ENCODE measurements around the gene ATP1B3.
"Not testable (repeated sequence)": the region's sequence is repeated elsewhere in the genome, so short reads cannot be mapped to it uniquely, and the experiment has no call there.

ATP1B3 gene

DNA sequence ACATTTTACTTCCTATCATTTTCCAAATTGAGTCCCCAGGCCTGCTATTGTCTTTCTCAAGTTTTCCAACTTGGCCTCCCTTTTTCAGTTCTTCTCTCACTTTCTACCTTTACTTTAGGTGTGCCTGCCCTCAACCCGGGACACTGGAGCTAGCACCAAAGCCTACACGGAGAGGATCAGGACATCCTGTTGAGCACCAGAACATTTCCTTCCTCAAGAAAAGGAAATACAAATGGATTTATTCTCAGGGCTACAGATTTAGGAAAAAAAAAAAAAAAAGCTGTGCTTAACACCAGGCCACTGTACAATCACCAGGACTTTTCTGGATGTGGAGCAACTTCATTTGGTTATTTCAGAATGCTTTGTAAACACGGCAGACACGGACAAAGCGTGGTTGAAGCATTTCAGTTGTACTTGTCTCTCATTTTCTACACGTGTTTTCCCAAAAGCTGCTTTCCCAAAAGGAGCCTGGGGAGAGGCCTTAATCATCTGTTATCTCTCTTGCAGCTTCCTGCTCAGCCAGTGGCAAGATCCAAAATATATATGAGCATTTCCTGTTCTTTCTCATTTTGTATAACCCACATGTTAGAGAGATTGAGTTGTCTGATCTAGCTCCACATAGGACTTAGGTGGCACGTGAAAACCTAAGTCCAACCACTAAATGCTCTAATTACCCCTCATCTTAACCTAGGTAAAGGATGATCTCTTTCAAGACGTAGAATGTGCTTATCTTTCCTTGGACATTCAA, 15.5 kb upstream of the ATP1B3 start:
- peak; percentile 35 for DNase-seq (ENCODE audit: low read depth)

DNA sequence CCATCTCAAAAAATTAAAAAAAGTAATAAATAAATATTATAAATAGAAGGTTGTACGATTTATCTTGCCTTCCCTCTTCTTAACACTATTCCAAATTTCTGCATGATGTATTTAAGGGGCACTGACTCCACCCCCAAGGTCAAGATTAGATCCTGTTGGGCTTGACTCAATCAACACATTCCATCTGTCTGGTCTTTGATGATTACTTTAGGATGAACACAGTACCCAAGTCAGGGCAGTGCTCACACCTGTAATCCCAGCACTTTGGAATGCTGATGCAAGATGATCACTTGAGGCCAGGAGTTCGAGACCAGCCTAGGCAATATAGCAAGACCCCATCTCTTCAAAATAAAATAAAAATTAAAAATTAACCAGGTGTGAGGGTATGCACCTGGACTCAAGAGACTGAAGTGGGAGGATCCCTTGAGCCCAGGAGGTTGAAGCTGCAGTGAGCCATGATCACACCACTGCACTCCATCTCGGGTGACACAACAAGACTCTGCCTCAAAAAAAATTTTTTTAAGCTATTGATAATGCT, 14.1 kb upstream of the ATP1B3 start:
- DNase-seq (ENCODE audit: low read depth): no peak

DNA sequence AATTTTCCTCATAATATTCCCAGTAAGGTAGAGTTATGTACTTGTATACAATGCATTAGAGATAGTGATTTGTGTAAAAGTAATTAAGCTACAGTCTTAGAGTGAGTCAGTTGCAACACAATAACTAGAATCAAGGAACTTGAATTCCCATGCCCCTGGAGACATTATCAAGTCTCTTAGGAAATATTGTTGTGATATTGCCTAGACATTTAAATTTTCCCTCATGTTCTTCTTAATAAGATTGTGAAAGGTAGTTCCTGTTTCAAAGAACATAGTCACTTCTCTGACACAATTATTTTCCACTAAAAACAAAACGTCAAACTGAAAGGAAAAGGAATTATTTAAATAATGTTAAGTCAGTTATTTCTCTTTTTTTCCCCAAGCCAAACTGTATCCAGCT, 13.0 kb upstream of the ATP1B3 start:
- peak; percentile 74 for DNase-seq (ENCODE audit: low read depth)

DNA sequence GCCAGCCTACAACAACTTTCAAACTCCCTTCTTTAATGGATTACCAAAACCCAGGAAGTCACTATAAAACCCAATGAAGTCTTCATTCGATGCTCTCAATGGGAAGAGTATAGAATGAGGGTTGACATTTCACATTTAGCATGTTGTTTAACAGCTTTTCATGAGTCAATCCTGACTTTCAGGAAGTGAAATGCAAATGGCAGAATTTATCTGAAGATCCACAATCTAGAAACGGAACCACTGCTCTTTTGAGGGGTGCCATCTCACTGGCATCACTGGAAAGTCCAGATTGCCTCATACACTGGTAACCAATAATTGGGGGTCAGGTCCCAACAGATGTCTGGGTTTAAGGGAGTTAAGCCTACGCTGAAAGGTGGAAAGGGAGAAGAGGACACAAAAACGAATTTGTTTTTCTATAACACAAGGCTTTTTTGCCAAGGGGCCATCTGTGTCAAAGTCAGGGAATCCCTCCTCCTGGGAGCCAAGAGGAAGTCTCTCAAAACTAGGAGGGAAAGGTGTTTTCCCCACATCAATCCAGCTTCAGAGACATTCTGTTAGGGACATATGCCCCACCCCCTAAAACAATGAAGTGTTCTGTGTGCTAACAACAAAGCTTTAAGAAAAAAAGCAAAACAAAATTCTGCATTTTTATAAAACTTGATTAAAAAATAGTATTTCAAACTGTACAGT, 12.0 kb upstream of the ATP1B3 start:
- no peak for DNase-seq (ENCODE audit: low read depth)

DNA sequence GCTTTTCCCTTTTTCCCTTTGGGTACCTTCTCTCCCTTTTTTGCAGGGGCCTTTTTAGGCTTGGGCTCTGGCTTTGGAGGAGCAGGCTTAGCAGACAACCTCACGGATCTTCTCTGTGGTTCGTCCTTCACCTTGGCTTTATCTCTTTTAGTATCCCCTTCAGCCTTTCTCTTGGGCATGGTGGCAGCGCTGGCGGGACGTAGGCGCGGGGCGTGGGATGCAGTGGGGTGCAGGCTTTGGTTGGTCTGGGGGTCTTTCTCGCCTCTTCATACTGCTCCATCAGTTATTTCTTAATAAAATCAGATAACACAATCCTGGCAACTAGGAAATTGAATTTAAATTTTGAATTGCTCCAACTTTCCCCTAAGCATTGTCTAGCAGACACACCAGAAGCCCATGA, 11.3 kb upstream of the ATP1B3 start:
- DNase-seq (ENCODE audit: low read depth): no peak

DNA sequence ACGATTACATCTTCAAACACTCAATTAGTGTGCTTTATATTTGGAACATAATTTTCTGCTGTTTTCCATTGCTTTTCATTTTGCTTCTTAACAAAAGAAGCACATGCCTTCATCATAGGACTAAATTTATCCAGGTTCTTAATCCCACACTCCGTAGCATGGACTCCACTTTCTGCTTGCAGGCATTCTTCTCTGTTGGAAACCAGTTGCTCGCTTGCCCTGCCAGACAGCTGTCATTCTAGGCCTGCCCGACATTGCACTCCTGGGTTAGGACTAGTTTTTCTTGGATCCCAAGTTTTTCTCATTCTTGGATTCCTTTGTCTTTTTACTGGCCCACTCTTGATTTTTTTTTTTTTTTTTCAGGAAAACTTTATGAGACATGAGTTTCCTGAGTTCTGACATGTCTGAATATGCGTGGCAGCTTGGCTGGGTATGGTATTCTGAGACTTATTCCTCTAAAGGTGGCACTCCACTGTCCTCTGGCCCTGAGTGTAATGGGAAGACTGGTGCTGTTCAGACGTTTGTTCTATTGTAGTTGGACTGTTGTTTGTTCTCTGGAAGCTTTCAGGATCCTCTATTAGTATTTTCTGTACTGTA, 6.3 kb upstream of the ATP1B3 start:
- DNase-seq (ENCODE audit: low read depth): no peak

DNA sequence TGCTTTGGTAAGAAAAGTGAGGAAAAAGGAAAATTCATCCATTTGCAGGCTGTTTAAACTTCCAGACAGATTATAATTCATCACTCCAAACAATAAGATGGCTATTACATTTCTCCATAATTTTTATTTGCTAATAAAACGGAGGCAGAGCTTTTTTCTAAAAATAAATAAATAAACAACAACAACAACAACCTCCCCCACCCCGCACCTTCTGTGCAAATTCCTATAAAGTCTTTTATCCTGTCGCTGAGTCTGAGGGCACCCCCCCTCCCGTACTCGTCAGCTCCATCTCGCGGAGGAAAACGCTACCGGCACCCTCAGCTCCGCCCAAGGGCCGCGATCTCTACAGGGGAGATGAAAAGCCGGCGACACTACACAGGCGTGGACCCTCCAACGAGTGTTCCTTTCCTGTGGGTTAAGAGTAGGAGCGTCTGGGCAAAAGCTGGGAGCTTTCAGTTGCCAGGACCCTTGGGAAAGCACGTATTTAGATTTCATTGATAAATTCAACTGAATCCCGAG, 1.0 kb upstream of the ATP1B3 start:
- peak; percentile 64 for DNase-seq (ENCODE audit: low read depth)

DNA sequence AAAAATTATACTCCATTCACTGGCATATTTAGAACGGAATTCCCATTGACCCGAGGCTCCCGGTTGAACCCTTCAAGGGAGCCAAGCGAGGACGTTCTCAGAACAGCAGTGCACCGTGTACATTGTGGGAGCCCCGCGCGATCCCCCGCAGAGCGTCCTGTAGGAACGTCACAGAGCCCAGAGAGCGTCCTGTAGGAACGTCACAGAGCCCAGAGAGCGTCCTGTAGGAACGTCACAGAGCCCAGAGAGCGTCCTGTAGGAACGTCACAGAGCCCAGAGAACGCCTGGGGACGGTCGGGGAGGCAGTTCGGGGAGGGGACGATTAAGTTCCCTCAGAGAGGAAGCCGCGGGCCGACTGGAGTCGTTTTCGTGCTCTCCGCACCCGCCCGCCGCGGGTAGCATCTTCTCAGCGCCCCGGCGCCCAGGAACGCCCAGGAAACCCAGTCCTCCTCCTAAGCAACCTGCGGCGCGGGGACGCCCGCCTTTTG, 506 bp upstream of the ATP1B3 start:
- no peak for DNase-seq (ENCODE audit: low read depth)

DNA sequence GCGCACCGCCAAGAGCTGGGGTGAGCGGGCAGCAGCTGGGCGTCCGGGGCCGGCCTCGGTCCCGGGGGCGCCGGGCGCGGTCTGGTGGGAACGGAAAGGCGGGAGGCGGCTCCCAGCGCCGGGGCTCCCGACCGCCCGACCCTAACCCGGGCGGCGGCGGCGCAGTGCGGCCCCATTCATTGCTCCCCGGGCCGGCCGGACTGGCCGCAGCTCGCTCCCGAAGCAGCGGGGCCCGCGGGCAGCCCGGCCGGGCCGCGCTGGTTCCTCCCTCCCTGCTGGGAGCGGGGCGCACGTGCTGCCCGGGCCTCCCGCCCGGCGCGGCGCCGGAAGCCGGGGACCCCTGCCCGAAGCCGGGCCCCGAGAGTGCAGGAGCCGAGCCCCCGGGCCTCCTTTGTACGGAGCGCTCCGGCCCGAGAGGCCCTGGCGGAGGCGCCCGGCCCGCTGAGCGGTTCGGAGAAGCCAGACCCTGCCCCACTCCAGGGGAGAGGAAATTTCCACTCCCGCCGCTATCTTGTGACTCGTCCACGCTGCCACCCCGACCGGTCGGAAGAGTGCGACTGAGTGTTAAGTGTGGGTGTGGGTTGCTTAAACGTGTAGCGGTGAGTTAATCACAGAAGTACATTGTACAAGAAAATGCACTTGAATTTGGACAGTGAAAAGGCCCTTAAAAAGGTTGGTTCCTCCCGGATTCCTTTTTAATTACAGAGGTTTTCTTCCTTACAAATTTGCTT, 613 bp downstream of the ATP1B3 start:
- peak; percentile 40 for DNase-seq (ENCODE audit: low read depth)

DNA sequence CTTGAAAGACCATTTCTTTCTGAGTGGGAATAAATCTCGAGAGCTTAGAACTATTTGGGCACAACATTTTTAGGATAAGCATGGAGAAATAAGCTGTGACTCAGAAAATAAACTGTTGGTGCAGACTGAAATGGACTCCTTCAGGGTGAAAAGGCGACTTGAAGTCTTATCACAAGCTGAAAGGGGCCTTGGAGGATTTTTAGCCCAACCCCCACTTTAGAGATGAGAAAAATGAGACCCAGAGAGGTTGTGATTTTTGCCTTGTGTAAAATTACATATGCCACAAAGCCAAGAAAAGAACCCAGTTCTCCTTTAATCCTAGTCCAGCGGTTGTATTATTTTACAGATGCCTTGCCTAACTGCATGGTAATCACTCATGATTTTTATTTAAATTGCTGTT, 1.5 kb downstream of the ATP1B3 start:
- peak; percentile 43 for DNase-seq (ENCODE audit: low read depth)

DNA sequence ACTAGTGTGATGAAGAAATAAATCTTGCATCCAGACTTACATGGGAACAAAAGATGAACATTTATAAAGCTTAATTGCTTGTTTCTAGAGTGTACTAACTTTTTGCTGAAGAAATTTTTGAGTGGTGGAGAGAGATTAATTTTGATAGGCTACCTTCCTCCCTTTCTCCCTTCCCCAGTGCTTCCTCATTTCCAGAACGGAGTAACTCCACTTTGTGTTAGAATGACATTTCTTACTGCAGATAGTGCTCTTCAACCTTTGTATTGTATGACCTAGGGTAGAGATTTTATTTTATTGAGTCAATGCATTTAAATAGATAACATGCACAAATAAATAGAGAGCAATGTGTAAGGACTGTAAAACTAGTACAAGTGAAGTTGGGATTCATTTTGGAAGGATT, 1.9 kb downstream of the ATP1B3 start:
- no peak for DNase-seq (ENCODE audit: low read depth)

DNA sequence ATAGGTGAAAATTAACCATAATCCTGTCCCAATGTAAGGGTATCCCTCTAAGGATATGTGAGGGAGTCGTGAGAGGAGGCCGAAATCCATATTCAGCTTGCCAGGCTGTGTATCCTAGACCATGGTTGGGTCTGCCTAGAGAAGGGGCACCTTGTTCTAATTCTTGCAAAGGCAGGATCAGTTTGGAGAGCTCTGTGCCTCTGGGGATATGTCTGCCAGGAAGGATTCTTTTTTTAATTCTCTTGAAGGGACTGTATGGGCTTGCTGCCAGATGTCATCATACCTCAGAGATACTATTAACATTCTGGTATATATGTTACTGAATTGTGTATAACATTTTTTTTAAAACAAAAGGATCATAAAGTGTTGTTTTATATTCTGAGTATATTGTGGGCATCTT, 2.4 kb downstream of the ATP1B3 start:
- peak; percentile 32 for DNase-seq (ENCODE audit: low read depth)

DNA sequence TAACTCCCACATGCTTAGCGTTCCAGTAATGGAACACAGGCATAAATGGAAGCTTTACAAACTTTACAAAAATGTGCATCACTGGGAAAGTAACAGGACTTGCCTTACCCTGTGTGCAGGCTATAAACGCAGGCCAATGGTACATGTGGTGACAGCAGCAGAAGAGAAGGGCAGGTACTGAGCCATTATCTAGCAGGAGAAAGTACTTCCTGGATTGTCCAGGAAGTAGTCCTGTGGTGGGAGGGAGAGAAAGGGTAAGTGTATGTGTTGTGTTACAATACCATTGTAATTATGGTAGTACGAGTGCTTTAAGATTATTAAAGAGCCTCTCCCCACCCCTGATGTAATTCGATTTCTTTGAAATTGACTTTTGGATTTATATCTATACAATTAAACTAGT, 5.3 kb downstream of the ATP1B3 start:
- DNase-seq (ENCODE audit: low read depth): no peak

DNA sequence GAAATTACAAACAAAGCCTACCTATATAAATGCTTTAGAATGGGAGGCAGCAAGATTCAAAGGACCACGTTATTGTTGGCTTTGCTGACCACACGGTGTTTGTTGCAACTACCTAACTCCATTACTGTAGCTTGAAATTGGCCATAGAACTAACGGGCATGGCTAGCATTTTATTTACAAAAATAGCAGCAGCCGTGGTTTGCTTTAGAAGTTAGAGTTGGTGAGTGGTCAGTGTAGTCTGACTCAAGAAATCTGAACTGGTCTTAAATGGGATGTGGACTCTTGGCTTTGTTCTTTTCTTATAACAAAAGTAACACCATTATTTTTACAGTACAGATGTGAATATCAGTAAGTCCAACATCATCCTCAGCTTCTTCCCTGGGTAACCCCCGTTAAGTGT, 10.6 kb downstream of the ATP1B3 start:
- no peak for DNase-seq (ENCODE audit: low read depth)

DNA sequence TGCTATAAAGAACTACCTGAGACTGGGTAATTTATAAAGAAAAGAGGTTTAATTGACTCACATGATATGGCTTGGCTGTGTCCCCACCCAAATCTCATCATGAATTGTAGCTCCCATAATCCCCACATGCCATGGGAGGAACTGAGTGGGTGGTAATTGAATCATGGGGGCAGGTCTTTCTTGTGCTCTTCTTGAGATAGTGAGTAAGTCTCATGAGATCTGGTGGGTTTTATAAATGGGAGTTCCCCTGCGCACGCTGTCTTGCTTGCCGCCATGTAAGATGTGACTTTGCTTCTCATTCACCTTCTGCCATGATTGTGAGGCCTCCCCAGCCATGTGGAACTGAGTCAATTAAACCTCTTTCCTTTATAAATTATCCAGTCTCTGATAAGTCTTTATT, 12.1 kb downstream of the ATP1B3 start:
- DNase-seq (ENCODE audit: low read depth): not testable (repeated sequence)

DNA sequence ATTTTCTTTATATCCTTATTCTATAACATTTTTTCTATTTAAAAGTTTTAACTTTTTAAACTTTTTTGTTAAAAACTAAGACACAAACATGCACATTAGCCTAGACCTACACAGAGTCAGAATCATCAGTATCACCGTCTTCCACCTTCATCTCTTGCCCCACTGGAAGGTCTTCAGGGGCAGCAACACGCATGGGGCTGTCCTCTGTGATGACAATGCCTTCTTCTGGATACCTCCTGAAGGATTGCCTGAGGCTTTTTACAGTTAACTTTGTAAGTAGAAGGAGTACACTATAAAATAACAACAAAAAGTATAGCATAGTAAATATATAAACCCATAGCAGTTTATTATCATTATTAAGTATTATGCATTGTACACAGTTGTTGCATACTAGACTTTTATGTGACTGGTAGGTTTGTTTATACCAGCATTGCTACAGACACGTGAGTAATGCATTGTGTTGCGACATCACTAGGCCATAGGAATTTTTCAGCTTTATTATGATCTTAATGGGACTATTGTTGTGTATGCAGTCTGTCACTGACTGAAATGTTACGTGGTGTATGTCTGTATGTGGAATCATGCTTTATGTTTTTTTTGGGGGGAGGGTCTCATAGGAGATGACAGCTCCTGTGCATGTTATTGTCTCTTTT, 18.2 kb downstream of the ATP1B3 start:
- DNase-seq (ENCODE audit: low read depth): peak; percentile 94

DNA sequence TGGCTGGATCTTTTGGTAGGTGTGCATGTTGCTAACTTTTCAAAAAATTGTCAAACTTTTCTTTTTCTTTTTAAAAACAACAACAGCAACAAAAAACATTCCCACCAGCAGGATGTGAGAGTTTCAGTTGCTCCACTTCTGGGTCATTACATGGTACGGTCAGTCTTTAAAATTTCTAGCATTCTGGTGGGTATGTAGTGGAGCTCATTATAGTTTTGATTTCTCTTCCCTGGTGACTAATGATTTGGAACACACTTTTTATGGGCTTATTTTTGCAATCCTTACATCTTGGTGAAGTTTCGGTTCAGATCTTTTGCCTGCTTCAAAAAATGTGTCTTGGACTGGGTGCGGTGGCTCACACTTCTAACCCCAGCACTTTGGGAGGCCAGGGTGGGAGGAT, 19.3 kb downstream of the ATP1B3 start:
- no peak for DNase-seq (ENCODE audit: low read depth)

DNA sequence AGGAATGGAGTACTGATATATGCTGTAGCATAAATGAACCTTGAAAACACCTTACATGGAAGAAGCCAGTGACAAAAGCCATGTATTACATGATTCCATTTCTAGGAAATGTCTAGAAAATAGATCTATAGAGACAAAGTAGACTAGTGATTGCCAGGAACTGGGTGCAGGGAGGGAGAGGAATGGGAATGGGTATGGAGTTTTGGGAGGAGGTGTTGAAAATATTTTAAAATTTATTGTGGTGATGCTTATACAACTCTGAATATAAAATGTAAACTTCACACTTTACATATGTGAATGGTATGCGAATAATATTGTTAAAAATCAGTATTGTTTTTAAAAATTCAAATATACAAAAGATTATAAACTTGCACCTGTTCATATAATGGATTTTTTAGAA, 22.5 kb downstream of the ATP1B3 start:
- DNase-seq (ENCODE audit: low read depth): no peak

DNA sequence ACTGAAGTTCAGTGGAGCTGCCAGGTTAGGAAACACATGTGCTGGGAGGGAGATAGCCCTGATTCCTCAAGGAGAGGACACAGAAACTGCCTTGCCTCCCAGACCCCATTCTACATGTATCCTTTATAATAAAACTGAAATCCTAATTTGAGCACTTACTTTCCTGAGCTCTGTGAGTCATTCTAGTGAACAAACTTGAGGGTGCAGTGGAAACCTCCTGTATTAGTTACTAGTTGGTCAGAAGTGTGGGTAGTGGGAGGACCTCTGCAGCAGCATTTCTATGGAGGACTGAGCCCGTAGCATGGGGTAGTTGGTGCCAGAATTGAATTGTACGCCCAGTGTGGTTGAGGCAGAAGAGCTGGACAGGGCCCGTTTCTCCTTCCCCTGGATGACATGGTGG, 23.9 kb downstream of the ATP1B3 start:
- DNase-seq (ENCODE audit: low read depth): no peak

DNA sequence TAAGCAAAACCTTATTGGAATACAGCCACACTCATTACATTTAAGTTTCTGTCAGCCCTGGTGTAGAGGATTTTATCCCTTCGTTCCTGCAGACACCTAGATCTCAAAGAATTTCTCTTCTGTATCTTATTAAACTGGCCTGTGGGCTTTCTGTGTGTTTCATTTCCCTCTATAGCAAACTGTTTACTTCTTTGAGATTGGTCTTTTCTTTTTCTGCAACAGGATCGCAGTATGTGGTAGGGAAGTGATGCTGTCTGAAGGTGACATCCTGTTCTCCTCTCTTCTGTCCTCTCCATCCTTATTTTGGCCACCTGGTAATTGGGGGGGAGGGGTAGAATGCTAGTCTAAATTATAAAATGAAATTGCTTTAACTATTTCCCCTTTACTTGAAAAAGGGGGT, 25.5 kb downstream of the ATP1B3 start:
- DNase-seq (ENCODE audit: low read depth): no peak

DNA sequence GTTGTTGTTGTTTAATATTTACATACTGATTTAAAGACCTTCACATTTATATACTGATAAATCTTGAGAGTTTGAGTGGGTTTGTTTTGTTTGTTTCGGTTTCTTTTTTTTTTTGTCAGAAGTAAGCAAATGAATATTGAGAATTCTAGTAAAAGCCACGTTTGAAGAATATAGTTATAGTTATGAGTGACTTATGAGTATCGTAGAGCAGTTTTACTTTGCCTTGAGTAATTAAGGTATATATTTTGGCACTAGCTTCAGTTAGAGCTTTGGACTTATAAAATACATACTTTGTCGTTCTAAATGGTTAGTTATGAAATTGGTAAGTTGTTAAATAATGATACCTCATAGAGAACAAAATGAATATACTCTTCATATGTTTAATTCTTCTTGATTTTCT, 27.8 kb downstream of the ATP1B3 start:
- DNase-seq (ENCODE audit: low read depth): no peak

DNA sequence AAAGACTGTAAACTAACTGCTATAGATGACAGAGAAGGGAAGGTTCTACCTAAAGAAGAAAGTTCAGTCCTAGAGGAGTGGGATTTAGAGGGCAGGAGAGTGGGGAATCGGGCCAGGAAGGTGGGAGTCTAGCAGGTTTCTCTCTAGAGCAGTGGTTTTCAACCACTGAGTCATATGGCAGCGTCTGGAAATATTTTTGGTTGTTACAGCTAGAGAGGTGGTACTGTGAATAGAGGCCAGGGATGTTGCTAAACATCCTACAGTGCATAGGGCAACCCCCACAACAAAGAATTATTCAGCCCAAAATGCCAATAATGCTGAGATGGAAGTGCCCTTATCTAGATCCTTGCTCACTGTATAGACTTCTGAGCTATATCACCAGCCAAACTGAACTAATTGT, 28.7 kb downstream of the ATP1B3 start:
- peak; percentile 83 for DNase-seq (ENCODE audit: low read depth)

All from amniotic epithelial cell (primary cell).